Coronary artery (tissue), 2 donors: ENCODE measurements around the gene TRAPPC6A.
"Not testable (repeated sequence)": the region's sequence is repeated elsewhere in the genome, so short reads cannot be mapped to it uniquely, and the experiment has no call there.

ENCODE experiments used
- DNase-seq: peaks from one replicate; pipeline ENCODE4 v3.0.0-alpha.2; 2017; ENCODE audit warnings: low spot score
- H3K27ac ChIP-seq, 2 donors: fragments of 200-600 bp; sonication (generic); one replicate each; pipeline ENCODE4 v1.5.1; 2016 to 2019
- H3K4me3 ChIP-seq: fragments of 200-600 bp; sonication (generic); 2 replicates; pipeline ENCODE4 v1.5.1; 2016; ENCODE audit warnings: mild to moderate bottlenecking, moderate library complexity
- CTCF ChIP-seq: fragments of 200-600 bp; sonication (generic); IDR thresholded peaks from one replicate; pipeline ENCODE4 v1.5.1; 2019; ENCODE audit warnings: antibody characterized with exemption

The TRAPPC6A gene

GRCh38 chr19:45121827-45122345 lies 56.2 kb downstream of the TRAPPC6A start:
- no peak overlapping the region for H3K27ac ChIP-seq
- no peak for DNase-seq
- no peak overlapping the region for H3K4me3 ChIP-seq
- no peak for TF ChIP-seq CTCF

GRCh38 chr19:45119582-45119981 lies 58.5 kb downstream of the TRAPPC6A start:
- no peak for TF ChIP-seq CTCF
- DNase-seq, result no peak
- Histone ChIP-seq H3K27ac (no peak overlapping the region), H3K4me3 (no peak overlapping the region)

GRCh38 chr19:45118591-45119355 lies 59.3 kb downstream of the TRAPPC6A start:
- not testable (repeated sequence) for H3K27ac ChIP-seq, H3K4me3 ChIP-seq, DNase-seq

GRCh38 chr19:45118106-45118505 lies 59.9 kb downstream of the TRAPPC6A start:
- DNase-seq, result no peak
- Histone ChIP-seq H3K27ac (no peak overlapping the region), H3K4me3 (no peak overlapping the region)
- no peak for TF ChIP-seq CTCF

GRCh38 chr19:45117671-45118070 lies 60.4 kb downstream of the TRAPPC6A start:
- no peak for DNase-seq
- TF ChIP-seq CTCF, result no peak
- H3K27ac ChIP-seq, result no peak overlapping the region

GRCh38 chr19:45117167-45117594 lies 60.9 kb downstream of the TRAPPC6A start:
- no peak for DNase-seq
- Histone ChIP-seq H3K4me3 (no peak overlapping the region), H3K27ac (no peak overlapping the region)
- no peak for TF ChIP-seq CTCF

More at GRCh38 chr19:45117671-45118070, 60.4 kb downstream of the TRAPPC6A start:
- no peak overlapping the region for H3K4me3 ChIP-seq

GRCh38 chr19:45115809-45116615 lies 62.0 kb downstream of the TRAPPC6A start:
- H3K27ac ChIP-seq, result no peak overlapping the region

More at GRCh38 chr19:45115809-45116615, 62.0 kb downstream of the TRAPPC6A start:
- DNase-seq, result no peak
- H3K4me3 ChIP-seq, result no peak overlapping the region
- TF ChIP-seq CTCF, result no peak
